H1 (cell line): Measurements from ENCODE around the gene CELF2. TPM values are rescaled to one million over a fixed set of nuclear protein-coding genes. Genes with fewer than 3 reads are reported as not detected.

Experiments used
- CTCF ChIA-PET: fragments of 300-600 bp; sonication (Branson Sonifier 250); formaldehyde crosslinking; loops from one replicate; lab custom pipeline; 2021; ENCODE audit not compliant: partially characterized antibody; lab: Charles Lee
- POLR2A ChIA-PET: fragments of 300-600 bp; sonication (Branson Sonifier 250); formaldehyde crosslinking; loops from one replicate; lab custom pipeline; 2021; ENCODE audit warnings: inconsistent platforms; ENCODE audit not compliant: partially characterized antibody; lab: Charles Lee
- DNase-seq, 2 experiments: peaks; one replicate each; pipeline versions ENCODE4 v3.0.0 to v3.0.0-alpha.2; 2010 to 2022; ENCODE audit warnings: low spot score in 2 of 2, low read depth in 1 of 2, mixed read lengths in 1 of 2
- FAIRE-seq: peaks from 2 replicates; lab custom pipeline; 2011; peaks lifted over from hg19 to GRCh38; lab: Jason Lieb, UNC
- H2AFZ ChIP-seq: 2 replicates; pipeline ENCODE4 v1.8.1; 2012; ENCODE audit warnings: low read length, inconsistent platforms
- H2AK5ac ChIP-seq: 2 replicates; pipeline ENCODE4 v1.6.1; 2013; ENCODE audit warnings: low read depth, low read length
- H2BK120ac ChIP-seq: replicated peaks from 2 replicates; pipeline ENCODE3; 2013; ENCODE audit warnings: low read depth, low read length, inconsistent platforms
- H2BK12ac ChIP-seq: 2 replicates; pipeline ENCODE4 v1.6.1; 2013; ENCODE audit warnings: low read depth, low read length
- H2BK15ac ChIP-seq: 2 replicates; pipeline ENCODE4 v1.6.1; 2013; ENCODE audit warnings: low read length
- H2BK20ac ChIP-seq: 2 replicates; pipeline ENCODE4 v1.6.1; 2013; ENCODE audit warnings: low read length
- H2BK5ac ChIP-seq: 2 replicates; pipeline ENCODE4 v1.6.1; 2013; ENCODE audit warnings: low read depth, low read length
- H3K14ac ChIP-seq: 2 replicates; pipeline ENCODE4 v1.6.1; 2013; ENCODE audit warnings: inconsistent platforms; ENCODE audit not compliant: insufficient read length
- H3K18ac ChIP-seq: 2 replicates; pipeline ENCODE4 v1.6.1; 2013; ENCODE audit warnings: low read length; ENCODE audit errors: extremely low read depth
- H3K23ac ChIP-seq: 2 replicates; pipeline ENCODE4 v1.6.1; 2013; ENCODE audit warnings: inconsistent platforms; ENCODE audit not compliant: insufficient read length
- H3K23me2 ChIP-seq: 2 replicates; pipeline ENCODE4 v1.6.1; 2013; ENCODE audit warnings: low read depth, low read length
- H3K27ac ChIP-seq: 2 replicates; pipeline ENCODE4 v1.6.1; 2011; ENCODE audit warnings: low read depth, low read length, inconsistent platforms
- H3K27me3 ChIP-seq, 4 experiments: replicated peaks in 1 of 4; 1 replicate in 1 of 4; 2 replicates in 3 of 4; pipeline versions ENCODE4 v1.6.1 to v1.8.1; 2011 to 2013; ENCODE audit warnings: low read length in 3 of 4, mild to moderate bottlenecking in 3 of 4, inconsistent platforms in 2 of 4, mixed read lengths in 2 of 4, moderate library complexity in 1 of 4; ENCODE audit not compliant: control insufficient read depth in 3 of 4, insufficient read depth in 3 of 4; ENCODE audit errors: extremely low read depth in 1 of 4
- H3K36me3 ChIP-seq, 4 experiments: 2 replicates each; pipeline versions ENCODE4 v1.6.1 to v1.8.1; 2011 to 2013; ENCODE audit warnings: mild to moderate bottlenecking in 4 of 4, low read length in 3 of 4, moderate library complexity in 2 of 4, control low read depth in 1 of 4, inconsistent platforms in 1 of 4; ENCODE audit not compliant: insufficient read depth in 4 of 4, control insufficient read depth in 2 of 4
- H3K4ac ChIP-seq: replicated peaks from 2 replicates; pipeline ENCODE3; 2013; ENCODE audit warnings: low read length, low read depth, mixed read lengths, inconsistent platforms; ENCODE audit not compliant: insufficient read length
- H3K4me1 ChIP-seq, 4 experiments: replicated peaks in 1 of 4; 1 replicate in 1 of 4; 2 replicates in 3 of 4; pipeline versions ENCODE4 v1.6.1 to v1.8.1; 2011 to 2013; ENCODE audit warnings: low read length in 3 of 4, inconsistent platforms in 2 of 4, mixed read lengths in 1 of 4; ENCODE audit not compliant: insufficient read depth in 4 of 4, control insufficient read depth in 3 of 4
- H3K4me2 ChIP-seq, 2 experiments: 2 replicates each; pipeline versions ENCODE4 v1.6.1 to v1.8.1; 2011 to 2013; ENCODE audit warnings: low read depth in 2 of 2, low read length in 2 of 2, control low read depth in 1 of 2, inconsistent platforms in 1 of 2, mild to moderate bottlenecking in 1 of 2; ENCODE audit not compliant: insufficient read depth in 1 of 2
- H3K4me3 ChIP-seq, 4 experiments: fragments of 200-600, 300-600 bp in 1 of 4; sonication (generic), shearing (Covaris generic), sonication (Bioruptor Twin) in 1 of 4; 2 replicates each; pipeline versions ENCODE4 v1.5.1 to v1.8.1; 2011 to 2016; ENCODE audit warnings: low read length in 4 of 4, low read depth in 3 of 4, control low read depth in 2 of 4, inconsistent platforms in 2 of 4, mild to moderate bottlenecking in 2 of 4, mixed read lengths in 1 of 4, moderate library complexity in 1 of 4; ENCODE audit not compliant: insufficient read depth in 2 of 4; ENCODE audit errors: extremely low read depth in 1 of 4
- H3K56ac ChIP-seq: replicated peaks from 2 replicates; pipeline ENCODE3; 2013; ENCODE audit warnings: low read depth, mild to moderate bottlenecking, mixed read lengths, low read length, inconsistent platforms; ENCODE audit not compliant: insufficient read length
- H3K79me1 ChIP-seq: 2 replicates; pipeline ENCODE4 v1.6.1; 2013; ENCODE audit warnings: low read depth, low read length, control low read depth
- H3K79me2 ChIP-seq, 2 experiments: 2 replicates each; pipeline versions ENCODE4 v1.6.1 to v1.8.1; 2012 to 2013; ENCODE audit warnings: low read length in 2 of 2, mild to moderate bottlenecking in 2 of 2, inconsistent platforms in 1 of 2; ENCODE audit not compliant: insufficient read depth in 2 of 2, control insufficient read depth in 1 of 2
- H3K9ac ChIP-seq, 4 experiments: replicated peaks in 1 of 4; 1 replicate in 1 of 4; 2 replicates in 3 of 4; pipeline versions ENCODE4 v1.6.1 to v1.8.1; 2011 to 2013; ENCODE audit warnings: low read depth in 3 of 4, low read length in 3 of 4, control low read depth in 2 of 4, mild to moderate bottlenecking in 2 of 4, moderate library complexity in 2 of 4, inconsistent platforms in 1 of 4; ENCODE audit errors: extremely low read depth in 1 of 4
- H3K9me3 ChIP-seq, 2 experiments: 2 replicates each; pipeline versions ENCODE4 v1.6.1 to v1.8.1; 2012 to 2013; ENCODE audit warnings: mild to moderate bottlenecking in 2 of 2, moderate library complexity in 2 of 2, control low read depth in 1 of 2, inconsistent platforms in 1 of 2, low read depth in 1 of 2, low read length in 1 of 2, mixed read lengths in 1 of 2; ENCODE audit not compliant: insufficient read depth in 2 of 2
- H4K20me1 ChIP-seq, 2 experiments: replicated peaks in 1 of 2; 2 replicates each; pipeline versions ENCODE3 to v1.8.1; 2011 to 2013; ENCODE audit warnings: inconsistent platforms in 2 of 2, low read length in 2 of 2, mild to moderate bottlenecking in 1 of 2; ENCODE audit not compliant: insufficient read depth in 2 of 2, control insufficient read depth in 1 of 2
- H4K5ac ChIP-seq: 2 replicates; pipeline ENCODE4 v1.6.1; 2013; ENCODE audit warnings: low read length, low read depth, mixed read lengths, inconsistent platforms; ENCODE audit not compliant: insufficient read length
- H4K8ac ChIP-seq: 2 replicates; pipeline ENCODE4 v1.8.0; 2013; ENCODE audit warnings: mild to moderate bottlenecking, moderate library complexity, low read length, inconsistent platforms; ENCODE audit not compliant: insufficient read depth; ENCODE audit errors: extremely low read depth
- H4K91ac ChIP-seq: replicated peaks from 2 replicates; pipeline ENCODE3; 2013; ENCODE audit warnings: low read length, mixed read lengths, inconsistent platforms; ENCODE audit not compliant: insufficient read length
- HDAC6 ChIP-seq: IDR thresholded peaks from one replicate; pipeline ENCODE4 v1.7.1; 2012; ENCODE audit warnings: low read depth, mild to moderate bottlenecking, inconsistent platforms, low read length, moderate library complexity
- MAFK ChIP-seq: IDR thresholded peaks from 2 replicates; pipeline ENCODE4 v1.6.1; 2012; ENCODE audit warnings: low read depth, mild to moderate bottlenecking, improper control_type of control experiment, low read length
- MAX ChIP-seq: IDR thresholded peaks from 2 replicates; pipeline ENCODE4 v1.6.1; 2012; ENCODE audit warnings: inconsistent platforms
- POU5F1 ChIP-seq: IDR thresholded peaks from 2 replicates; pipeline ENCODE4 v1.6.1; 2011; ENCODE audit warnings: low read depth, mild to moderate bottlenecking, low read length, moderate library complexity
- SP4 ChIP-seq: IDR thresholded peaks from 2 replicates; pipeline ENCODE4 v1.6.1; 2012; ENCODE audit warnings: low read length, inconsistent platforms
- SUZ12 ChIP-seq: fragments of 200-600 bp; sonication (generic); IDR thresholded peaks from 2 replicates; pipeline ENCODE4 v1.6.1; 2012; ENCODE audit warnings: mild to moderate bottlenecking, inconsistent platforms, low read length, moderate library complexity, mixed read lengths
- TBP ChIP-seq: IDR thresholded peaks from 2 replicates; pipeline ENCODE4 v1.6.1; 2011; ENCODE audit warnings: low read depth, low read length, improper control_type of control experiment
- WGBS, 2 experiments: shearing (Covaris generic) in 1 of 2; methylation state at CpG; one replicate each; pipeline versions ENCODE4 v1.1.6 to v1.1.7; 2013 to 2015; ENCODE audit warnings: low lambda C conversion rate in 2 of 2, mixed read lengths in 2 of 2, inconsistent platforms in 1 of 2, low coverage in 1 of 2, missing lambda C conversion rate in 1 of 2; ENCODE audit not compliant: insufficient replicate concordance in 2 of 2, insufficient coverage in 1 of 2, insufficient read length in 1 of 2; ENCODE audit errors: extremely low coverage in 1 of 2, missing lambda C conversion rate in 1 of 2; 5-methylcytosine and 5-hydroxymethylcytosine counted together
- polyA plus RNA-seq, 7 experiments: library from polyadenylated mRNA; depleted of rRNA in 3 of 7; stranded (reverse) in 5 of 7; unstranded in 2 of 7; fragments of >200 nt in 5 of 7; fragments of 200-250 nt in 2 of 7; gene quantifications; 1 replicate in 5 of 7; 2 replicates in 1 of 7; 4 replicates in 1 of 7; pipeline versions ENCODE4 v1.2.1 to v1.2.3, GENCODE V29; 2011 to 2013; ENCODE audit warnings: missing spikeins in 2 of 7, mixed read lengths in 2 of 7
- total RNA-seq: library from RNA; stranded (reverse); fragmentation: NEBNext Ultra II Directional; extraction: Animal tissue kit (Norgen Biotek cat#: 25700); gene quantifications from 2 replicates; pipeline ENCODE4 v1.2.1, GENCODE V29; 2021

Gene CELF2
- total and polyA plus RNA-seq, 2 of the 8 experiments (the other 6 are each of a cell fraction or from before 2014, with no cell fraction given): 18.3 to 22.7 TPM

- ChIA-PET CTCF (interaction anchor here (1.5 to 1.6 kb wide), 2 partner anchors 18 to 22 kb away, joined by 3 read pairs; no protein-coding TSS in a partner anchor), POLR2A (no interaction called here)
- Histone ChIP-seq H3K36me3 (no peaks in the 10 kb centered on the region), H3K27me3 (no peaks in the 10 kb centered on the region), H2AFZ (no peak overlapping the region), H3K9me3 (no peaks in the 10 kb centered on the region), H4K20me1 (no peaks in the 10 kb centered on the region), H3K4me1 (peaks cover 3 to 14% (median 6%) of the 10 kb centered on the region in 4 experiments), H3K79me2 (no peaks in the 10 kb centered on the region), H2BK5ac (no peak overlapping the region), H2BK120ac (no peak overlapping the region), H3K14ac (no peak overlapping the region), H4K8ac (no peak overlapping the region), H2AK5ac (no peak overlapping the region), H3K27ac (no peak overlapping the region), H2BK12ac (no peak overlapping the region), H3K79me1 (no peaks in the 10 kb centered on the region), H3K18ac (no peak overlapping the region), H3K9ac (no peak overlapping the region), H3K4me3 (no peak overlapping the region), H3K4ac (no peak overlapping the region), H2BK15ac (no peak overlapping the region), H3K23ac (no peak overlapping the region), H4K5ac (no peak overlapping the region), H3K56ac (no peak overlapping the region), H3K4me2 (no peak overlapping the region), H2BK20ac (no peak overlapping the region), H4K91ac (no peak overlapping the region), H3K23me2 (no peaks in the 10 kb centered on the region)
- no peak for DNase-seq
- WGBS, 2 experiments: 90% methylated on average over 18 of the region's 18 CpGs; no CpG with 5 or more reads in 1 of the 2 experiments
- TF ChIP-seq MAFK (no peak), SP4 (no peak), SUZ12 (no peak), TBP (no peak), MAX (no peak), HDAC6 (no peak), POU5F1 (no peak)
- FAIRE-seq: no peak
Measured at GRCh38 chr10:11339660-11340059, 322.0 kb downstream of the CELF2 start.
